Measurements from ENCODE around the gene ANKRD33.
"Not testable (repeated sequence)": the region's sequence is repeated elsewhere in the genome, so short reads cannot be mapped to it uniquely, and the experiment has no call there.

ANKRD33 gene

GRCh38 chr12:51883998-51884675 lies 3.8 kb upstream of the ANKRD33 start:
- no peak for FAIRE-seq

GRCh38 chr12:51884676-51885229 lies 3.1 kb upstream of the ANKRD33 start:
- no peak for FAIRE-seq

- FAIRE-seq, result not testable (repeated sequence)
Observed at GRCh38 chr12:51885294-51886020, 2.4 kb upstream of the ANKRD33 start.

DNA sequence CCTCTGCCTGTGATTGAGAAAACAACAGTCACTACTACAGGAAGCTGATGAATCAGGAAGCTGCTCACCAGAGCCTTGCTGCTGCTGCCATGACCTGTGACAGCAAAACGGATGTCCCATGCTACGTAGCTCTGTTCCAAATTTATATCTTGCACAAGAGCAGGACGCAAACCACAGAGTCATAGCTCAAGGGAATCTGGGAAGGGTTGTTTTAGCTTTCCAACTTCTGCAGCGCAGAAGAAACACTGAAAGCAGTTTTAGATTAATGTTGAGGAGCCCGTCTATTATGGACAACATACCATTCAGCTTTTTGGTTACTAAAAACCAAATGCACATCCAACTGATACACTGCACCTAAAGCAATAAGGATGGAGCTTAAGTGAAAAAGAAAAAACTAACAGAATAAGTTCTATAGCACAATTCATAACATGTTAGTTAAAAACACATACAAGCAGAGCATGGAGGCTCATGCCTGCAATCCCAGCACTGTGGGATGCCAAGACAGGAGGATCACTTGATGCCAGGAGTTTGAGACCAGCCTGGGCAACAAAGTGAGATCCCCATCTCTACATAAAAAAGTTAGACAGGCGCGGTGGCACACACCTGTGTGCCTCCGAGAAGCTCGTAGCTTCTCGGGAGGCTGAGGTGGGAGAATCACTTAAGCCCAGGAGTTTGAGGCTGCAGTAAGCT lies 1.7 kb upstream of the ANKRD33 start:
- FAIRE-seq, result no peak

DNA sequence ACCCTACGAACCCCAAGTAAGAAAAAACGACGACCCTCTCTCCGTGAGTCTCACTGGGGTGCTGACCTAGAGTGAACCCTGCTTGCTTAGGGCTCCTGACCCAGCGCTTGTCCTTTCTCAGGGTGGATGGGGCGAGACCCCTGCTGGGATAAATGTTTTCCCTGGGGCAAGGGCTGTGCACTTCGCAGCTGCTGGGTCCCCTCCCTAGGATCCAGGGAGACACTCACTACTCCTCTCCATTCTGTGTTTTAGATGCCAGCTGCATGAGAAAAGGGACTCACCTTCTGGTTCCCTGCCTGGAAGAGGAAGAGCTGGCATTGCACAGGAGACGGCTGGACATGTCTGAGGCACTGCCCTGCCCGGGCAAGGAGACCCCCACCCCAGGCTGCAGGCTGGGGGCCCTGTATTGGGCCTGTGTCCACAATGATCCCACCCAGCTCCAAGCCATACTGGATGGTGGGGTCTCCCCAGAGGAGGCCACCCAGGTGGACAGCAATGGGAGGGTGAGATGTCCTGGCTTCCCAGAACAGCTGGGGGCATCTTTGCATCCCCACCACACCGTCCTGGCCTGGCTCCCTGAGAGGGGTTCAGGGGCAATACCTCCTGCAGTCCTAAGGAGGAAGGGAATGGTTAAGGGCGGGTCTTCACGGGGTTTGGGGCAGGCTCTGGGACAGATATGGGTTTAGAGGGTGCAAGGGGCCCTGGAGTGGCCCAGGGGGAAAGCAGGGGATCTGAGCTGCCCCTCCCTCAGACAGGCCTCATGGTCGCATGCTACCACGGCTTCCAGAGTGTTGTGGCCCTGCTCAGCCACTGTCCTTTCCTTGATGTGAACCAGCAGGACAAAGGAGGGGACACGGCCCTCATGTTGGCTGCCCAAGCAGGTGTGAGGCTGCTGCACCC lies 663 bp downstream of the ANKRD33 start:
- FAIRE-seq, result no peak

DNA sequence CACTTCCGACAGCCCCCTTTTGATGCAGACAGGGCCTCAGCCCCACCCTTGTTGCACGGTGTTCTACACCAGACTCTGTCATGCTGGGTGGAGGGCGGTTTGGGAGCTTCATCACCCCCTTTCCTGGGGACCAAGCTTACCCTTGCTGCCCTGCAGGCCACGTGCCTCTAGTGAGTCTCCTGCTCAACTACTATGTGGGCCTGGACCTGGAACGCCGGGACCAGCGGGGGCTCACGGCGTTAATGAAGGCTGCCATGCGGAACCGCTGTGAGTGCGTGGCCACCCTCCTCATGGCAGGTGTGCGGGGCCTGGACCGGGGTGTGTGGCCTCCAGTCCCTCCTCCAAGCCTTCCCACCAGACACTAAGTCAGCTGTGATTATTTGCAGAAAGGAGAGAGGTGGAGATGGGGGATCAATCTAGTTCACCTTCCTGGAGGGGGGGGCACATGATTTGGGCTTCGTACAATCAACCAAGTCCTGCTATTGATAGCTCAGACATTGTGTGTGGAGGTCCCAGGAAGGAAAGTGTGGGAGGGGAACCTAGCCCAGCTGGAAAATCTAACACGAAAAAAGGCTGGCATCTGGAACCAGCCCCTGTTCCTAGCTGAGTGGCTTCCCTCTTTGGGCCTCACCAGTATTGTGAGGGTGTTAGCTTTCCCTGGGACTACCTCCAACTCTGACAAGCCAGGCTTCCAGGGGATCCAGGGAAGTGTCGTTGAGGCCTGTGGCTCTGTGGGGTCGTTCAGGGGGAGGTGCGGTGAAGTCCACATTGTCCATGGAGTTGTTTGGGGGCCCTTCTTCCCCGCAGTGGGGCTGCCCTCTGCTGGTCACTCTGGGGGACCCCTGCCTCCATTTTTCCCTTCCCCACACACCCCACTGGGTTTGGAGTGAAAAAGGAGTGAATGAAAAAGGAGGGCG lies 1.6 kb downstream of the ANKRD33 start:
- no peak for FAIRE-seq

- no peak for FAIRE-seq
Observed at GRCh38 chr12:51890133-51890464, 2.2 kb downstream of the ANKRD33 start.

GRCh38 chr12:51890511-51891171 lies 2.7 kb downstream of the ANKRD33 start:
- FAIRE-seq, result no peak

- peak; percentile 92 for FAIRE-seq
Observed at GRCh38 chr12:51891843-51892242, 3.9 kb downstream of the ANKRD33 start.

GRCh38 chr12:51893786-51894185 lies 5.9 kb downstream of the ANKRD33 start:
- FAIRE-seq, result no peak

GRCh38 chr12:51895378-51896135 lies 7.7 kb downstream of the ANKRD33 start:
- no peak for FAIRE-seq

GRCh38 chr12:51896236-51896635 lies 8.3 kb downstream of the ANKRD33 start:
- no peak for FAIRE-seq

- no peak for FAIRE-seq
Observed at GRCh38 chr12:51897181-51897580, 9.3 kb downstream of the ANKRD33 start.

GRCh38 chr12:51898506-51898905 lies 10.6 kb downstream of the ANKRD33 start:
- FAIRE-seq, result no peak

GRCh38 chr12:51898937-51899336 lies 11.0 kb downstream of the ANKRD33 start:
- no peak for FAIRE-seq

DNA sequence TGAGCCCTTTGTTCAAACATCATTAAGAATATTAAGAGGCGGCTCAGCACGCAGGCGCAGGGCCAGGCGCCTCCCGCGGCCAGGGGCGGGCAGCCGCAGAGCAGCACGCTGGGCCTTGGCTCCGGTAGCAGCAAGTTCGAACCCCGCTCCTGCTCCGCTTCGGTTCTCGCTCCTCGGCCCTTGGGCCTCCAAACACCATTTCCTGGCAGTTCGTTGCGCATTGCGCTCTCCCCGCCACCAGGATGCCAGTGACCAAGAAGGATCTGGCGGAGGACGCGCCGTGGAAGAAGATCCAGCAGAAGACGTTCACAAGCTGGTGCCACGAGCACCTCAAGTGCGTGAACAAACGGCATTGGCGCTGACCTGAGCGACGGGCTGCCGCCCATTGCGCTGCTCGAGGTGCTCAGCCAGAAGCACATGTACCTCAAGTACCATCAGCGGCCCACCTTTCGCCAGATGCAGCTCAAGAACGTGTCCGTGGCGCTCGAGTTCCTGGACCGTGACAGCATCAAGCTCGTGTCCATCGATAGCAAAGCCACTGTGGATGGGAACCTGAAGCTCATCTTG lies 12.5 kb downstream of the ANKRD33 start:
- no peak for FAIRE-seq

DNA sequence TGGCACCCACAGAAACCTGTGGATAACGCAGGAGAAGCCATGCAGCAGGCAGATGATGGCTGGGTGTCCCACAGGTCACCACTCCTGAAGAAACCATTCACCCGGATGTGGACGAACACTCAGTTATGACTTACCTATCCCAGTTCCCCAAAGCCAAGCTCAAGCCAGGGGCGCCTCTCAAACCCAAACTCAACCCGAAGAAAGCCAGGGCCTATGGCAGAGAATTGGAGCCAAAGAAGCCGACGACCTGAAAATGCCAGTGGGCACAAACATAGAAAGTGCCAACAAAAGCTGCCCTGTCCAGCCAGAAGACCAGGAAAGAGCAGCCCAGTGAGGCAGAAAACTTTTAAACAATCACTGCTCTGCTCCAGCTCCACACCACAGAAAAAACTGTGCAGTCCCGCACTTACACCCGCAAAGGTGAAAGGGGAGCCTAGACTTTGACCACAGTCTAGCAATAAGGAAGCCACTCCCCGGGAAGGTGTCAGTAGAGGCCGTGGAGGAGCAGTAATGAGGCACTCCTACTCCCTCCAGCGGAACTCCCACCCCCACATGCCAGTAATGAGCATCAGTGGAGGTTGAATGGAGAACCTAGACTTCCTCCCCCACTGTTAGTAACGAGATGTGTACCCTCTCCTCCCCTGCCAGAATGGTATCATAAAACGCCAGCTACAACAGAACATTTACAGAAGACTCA lies 13.4 kb downstream of the ANKRD33 start:
- FAIRE-seq, result no peak

GRCh38 chr12:51901881-51902280 lies 14.0 kb downstream of the ANKRD33 start:
- FAIRE-seq, result no peak

DNA sequence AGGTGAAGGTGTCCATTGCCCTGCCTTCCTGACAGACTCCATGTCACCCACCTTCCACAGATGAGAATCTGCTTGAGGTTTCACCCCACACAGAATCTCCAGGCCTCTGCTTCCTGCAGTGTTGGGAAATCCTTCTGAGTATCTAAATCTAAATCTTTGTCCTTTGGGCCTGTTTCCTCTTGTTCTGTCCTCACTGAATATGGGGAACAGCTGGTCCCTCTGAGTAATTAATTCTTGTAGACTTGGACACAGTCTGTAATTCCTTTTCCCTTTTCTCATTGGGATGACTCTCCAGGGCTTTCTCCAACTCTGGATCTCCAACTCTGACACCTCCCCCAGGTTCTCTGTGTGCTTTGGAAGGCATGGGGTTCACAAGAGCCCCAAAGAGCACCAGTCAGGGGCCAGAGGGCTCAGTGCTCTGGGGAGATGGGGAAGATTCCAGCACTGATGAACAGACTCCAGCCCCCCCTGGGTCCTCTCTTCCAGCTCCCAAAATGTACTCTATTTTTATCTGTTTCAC lies 17.1 kb downstream of the ANKRD33 start:
- no peak for FAIRE-seq

Data from A204.1 (cell line).